GM12801 (cell line): ENCODE results near the gene PPP6R1.

Experiments used
- CTCF ChIP-seq: IDR thresholded peaks from one replicate; pipeline ENCODE4 v1.5.1; 2011; ENCODE audit warnings: control low read depth; ENCODE audit not compliant: insufficient read length; ENCODE audit errors: extremely low read depth

PPP6R1 gene

DNA sequence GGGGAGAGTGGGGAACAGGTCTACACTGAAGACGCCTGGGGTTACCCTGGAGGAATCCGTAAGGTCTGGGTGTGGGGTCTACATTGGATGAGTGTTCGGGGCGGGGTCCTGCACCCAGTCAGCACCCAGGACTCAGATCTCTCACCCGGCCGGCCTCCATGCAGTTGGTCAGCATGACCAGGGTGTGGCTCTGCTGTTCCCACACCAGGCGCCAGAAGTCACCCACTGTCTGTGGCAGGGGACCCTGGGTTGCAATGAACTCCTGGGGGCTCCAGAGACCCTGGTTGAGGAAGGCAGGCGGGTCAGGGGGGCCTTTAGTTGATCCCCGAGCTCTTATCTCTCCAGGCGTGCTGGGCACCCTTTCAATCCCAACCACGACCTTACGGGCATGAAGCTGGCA is 72.7 kb downstream of the PPP6R1 start:
- no peak for TF ChIP-seq CTCF

DNA sequence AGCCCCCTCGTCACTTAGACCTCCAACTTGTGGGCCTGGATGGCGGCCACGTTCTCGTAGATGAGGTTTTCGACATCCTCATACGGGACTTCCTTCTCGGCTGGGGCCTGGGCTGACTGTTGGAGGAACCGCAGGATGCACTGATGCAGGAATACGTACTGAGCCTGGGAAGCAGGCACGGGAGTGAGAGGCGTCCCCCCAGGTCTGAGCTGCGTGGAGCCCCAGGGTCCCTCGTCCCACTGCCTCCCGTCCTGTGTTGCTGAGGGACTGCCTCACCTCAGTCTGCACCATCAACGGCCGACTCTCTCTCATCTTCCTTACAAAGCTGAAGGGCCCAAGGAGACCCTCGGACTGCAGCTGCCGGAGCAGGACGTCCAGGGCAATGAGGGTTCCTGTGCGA is 77.1 kb downstream of the PPP6R1 start:
- TF ChIP-seq CTCF: no peak
